Measurements from ENCODE around the gene NADSYN1. TPM values are rescaled to one million over a fixed set of nuclear protein-coding genes. Genes with fewer than 3 reads are reported as not detected.

Gene NADSYN1
- total RNA-seq, 1 donor from 2014 or later = 20.0 TPM

DNA sequence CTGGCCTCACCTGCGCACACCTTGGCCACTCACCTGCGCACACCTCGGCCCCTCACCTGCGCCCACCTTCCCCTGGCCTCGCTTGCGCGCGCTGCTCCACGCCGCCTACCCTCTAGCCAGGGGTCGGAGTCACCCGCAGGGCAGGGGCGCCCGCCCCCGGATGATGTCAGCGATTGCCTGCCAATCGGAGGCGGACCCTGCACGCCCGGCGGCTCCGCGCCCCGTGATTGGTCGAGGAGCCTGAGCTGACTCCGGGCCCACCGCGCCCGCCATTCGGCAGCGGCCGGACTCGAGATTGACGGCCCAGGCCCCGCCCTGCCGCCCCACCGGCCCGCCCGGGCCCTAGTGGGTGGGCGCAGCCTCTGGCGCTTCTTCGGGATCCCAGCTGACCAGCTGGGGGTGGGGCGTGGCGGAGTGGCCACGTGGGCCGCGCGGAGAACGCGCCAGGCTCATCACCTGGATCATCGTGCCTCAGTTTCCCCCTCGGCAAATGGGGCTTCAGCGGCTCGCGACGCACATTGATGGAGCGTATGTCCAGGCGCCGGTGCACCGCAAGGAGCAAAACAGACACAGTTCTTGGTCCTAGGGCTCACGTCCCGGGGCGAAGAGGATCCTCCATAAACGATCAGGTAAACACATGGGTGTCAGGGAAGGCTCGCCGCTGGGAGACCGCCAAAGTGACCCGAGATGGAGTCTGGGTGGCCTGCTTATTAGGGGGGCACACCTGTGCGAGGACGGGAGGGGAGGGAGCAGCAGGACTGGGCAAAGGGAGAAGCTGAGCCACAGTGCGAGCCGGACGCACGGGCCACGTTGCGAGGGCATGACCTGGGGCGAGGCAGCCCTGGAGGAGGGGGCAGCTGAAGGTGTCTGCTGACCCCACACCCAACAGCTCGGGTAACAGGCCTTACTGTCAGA lies 4.5 kb upstream of the NADSYN1 start, which contains the start of gene DHCR7:
DHCR7 (minus strand) TSS at position 137 of the 915 bp plus-strand sequence. CDS start 3,441 bp downstream, outside the sequence.
- FAIRE-seq = no peak
- peak; percentile 95 to 98 for DNase-seq (ENCODE audit: low spot score in 2 of 2)

DNA sequence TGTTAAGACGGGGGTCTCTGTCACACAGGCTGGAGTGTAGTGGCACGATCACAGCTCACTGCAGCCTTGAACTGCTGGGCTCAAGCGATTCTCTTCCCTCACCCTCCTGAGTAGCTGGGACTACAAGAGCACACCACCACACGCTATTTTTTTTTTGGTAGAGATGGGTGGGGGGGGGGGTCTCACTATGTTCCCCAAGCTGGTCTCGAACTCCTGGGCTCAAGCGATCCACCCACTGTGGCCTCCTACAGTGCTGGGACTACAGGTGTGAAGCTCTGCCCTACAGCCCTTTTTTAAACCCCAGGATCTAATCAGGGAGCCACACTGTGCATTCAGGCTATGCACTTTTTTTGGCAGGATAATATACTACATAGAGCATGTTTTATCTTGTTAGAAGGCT lies 3.4 kb upstream of the NADSYN1 start:
- FAIRE-seq = no peak
- no peak for DNase-seq (ENCODE audit: low spot score in 2 of 2)

DNA sequence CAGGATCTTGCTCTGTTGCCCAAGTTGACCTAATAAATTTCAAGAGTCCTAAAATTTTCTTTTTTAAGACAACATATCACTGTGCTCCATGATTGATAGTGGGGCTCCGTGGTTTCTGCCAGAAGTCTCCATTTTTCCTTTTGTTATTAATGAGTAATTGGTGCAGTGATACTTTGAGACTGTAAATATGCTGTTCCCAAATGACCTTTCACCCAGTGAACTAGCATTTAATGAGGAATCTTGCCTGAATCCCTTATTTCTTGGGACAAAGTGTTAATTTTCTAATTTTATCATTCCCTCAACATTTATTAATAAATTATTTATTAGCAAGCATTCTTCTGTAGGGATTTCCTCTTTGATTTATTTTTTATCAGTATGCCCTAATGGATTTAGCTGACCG lies 2.5 kb upstream of the NADSYN1 start:
- FAIRE-seq = no peak
- DNase-seq (ENCODE audit: low spot score in 2 of 2) = no peak

DNA sequence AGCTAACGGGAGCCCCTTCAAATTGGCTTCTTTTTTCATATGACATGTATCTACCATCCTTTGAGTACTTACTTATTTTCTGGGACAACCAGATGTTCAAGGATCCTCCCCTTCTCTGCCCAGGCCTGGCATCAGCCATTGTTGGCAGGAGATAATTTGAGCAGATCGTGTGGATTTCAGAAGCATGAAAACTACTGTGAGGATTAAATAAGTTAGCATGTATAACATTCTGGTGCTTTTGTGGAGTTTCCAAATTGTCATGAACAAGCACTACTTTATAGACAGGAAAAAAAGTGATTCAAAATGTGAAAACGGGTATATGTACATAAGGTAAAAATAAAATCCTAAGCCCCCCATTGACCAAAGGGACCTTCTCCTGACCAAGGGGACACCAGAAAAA lies 2.1 kb upstream of the NADSYN1 start:
- DNase-seq (ENCODE audit: low spot score in 2 of 2) (no peak), FAIRE-seq (no peak)

DNA sequence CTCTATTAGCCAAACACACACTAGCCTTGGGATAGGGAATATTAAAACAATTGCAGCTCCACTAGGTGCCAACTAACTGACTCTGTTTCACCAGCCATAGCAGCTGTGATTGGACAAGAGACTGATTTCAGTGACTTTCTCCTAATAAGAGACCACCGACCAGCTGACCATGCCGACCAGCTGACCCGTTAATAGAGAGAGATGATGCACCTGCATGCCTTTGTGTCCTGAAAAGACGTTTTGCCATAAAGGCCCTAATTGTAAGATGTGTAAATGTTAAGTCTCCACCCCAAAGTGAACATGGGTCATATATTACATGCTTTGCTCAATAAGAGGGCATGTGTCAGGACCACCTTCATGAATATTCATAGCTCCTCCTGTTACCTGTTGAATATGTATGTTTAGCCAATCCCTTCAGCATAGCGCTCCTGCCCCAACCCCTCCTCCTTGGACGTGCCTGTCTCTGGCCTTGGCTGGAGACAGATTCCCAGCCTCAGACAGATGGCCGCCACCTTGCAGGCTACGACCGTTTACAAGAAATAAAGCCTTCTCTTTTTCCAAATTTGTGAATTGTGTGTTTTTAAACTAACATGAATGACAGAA lies 1.3 kb upstream of the NADSYN1 start:
- DNase-seq (ENCODE audit: low spot score in 2 of 2) = no peak
- FAIRE-seq = no peak

DNA sequence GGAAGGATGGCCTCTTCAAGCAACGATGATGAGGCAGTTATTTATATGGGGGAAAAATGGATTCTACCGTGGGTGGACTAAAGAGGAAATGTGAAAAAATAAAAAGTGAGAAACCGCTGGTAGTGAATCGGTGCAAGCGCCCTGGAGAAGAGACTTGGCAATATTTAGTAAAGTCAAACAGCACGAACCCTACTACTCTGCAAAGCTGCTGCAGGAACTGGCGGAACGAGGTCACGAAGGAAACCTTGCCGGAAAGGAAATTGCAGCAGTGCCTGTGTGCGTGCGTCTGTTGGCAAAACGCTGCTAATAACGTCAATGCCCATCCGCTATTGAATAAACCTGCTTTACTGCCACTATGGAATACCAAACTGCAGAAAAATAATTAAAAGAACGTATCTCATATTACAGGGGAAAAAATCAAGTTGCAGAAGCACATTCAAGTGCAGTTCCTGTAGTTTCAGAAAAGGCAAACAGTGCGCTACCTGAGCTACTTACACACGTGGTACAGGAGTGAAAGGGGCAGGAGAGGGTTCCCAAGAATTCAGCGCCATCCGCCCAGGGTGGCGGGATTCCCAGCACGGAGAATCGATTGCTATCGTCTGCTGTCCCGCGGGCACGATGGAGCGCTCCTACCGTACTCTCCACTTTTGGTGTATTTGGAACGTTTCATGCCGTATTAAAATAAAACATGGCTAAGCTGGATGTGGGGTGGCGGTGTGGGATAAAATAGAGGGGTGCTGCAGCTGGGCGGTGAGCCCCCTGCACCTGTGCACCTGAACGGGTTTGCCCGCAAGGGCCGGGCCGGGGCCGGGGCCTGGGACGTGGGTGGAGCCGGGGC lies 585 bp upstream of the NADSYN1 start:
- FAIRE-seq (no peak), DNase-seq (ENCODE audit: low spot score in 2 of 2) (peak in 1 of 2 donors; percentile 48)

DNA sequence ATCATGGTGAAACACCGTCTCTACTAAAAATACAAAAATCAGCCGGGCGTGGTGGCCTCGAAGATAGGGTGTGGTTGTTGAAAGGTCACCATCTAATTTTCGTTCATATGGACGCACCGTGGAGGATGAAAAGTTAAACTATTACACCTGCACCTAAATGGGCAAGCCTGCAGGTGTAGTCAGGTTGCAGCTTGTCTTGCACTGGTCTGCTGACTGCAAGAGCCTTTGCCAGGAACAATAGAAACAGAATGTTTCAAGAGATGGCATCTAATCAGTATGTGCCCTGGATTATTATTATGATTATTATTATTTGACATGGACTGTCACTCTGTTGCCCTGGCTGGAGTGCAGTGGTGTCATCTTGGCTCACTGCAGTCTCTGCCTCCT lies 908 bp downstream of the NADSYN1 start:
- no peak for FAIRE-seq

DNA sequence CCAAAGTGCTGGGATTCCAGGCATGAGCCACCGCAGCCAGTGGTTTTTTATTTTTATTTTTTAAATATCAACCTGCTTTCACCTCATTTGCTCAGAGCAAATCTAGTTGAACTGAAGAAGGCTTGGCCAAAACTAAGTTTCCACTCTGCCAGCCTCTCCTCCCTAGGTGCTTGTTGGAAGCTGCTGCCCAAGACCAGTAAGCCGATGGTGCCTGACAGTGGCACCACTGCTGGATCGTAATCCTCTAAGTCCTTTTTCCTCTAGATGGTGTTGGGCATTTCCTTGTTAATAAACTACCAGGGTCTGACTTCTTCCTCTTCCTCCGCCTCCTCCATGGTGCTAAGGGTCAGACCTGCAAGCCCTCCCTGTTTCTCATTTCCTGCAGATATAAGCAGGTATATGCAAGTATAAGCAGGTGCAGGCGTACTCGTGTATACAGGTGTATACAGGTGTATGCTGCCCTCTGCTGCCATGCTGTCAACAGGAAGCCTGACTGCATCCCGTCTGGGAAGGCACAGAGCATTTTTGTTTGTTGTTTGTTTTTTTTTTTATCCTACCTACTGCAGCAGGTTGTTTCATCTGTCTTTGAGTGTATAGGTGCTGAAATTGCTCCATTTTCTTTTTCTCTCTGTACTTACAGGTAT lies 1.6 kb downstream of the NADSYN1 start:
- FAIRE-seq = no peak
- no peak for DNase-seq (ENCODE audit: low spot score in 2 of 2)

More for the DNA sequence above, 908 bp downstream of the NADSYN1 start:
- no peak for DNase-seq (ENCODE audit: low spot score in 2 of 2)

DNA sequence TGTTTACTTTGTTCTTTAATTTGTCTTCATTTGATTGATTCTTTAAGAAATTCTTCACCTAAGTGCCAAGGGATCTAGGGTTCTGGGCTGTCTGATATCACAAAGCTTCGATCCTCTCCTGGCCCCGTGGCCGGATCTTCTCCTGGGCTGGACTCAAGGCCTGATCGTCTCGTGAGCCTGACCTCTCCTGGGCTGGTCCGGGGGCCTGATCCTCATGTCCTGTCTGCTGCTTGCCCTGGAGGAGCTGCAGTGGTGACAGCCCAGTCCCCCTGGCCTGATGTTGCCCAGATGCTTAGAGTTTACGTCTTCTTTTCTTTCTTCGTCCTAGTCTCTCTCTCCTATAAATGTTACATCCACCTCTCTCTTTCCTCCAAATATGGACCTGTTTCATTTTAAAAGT lies 3.3 kb downstream of the NADSYN1 start:
- FAIRE-seq = no peak
- no peak for DNase-seq (ENCODE audit: low spot score in 2 of 2)

DNA sequence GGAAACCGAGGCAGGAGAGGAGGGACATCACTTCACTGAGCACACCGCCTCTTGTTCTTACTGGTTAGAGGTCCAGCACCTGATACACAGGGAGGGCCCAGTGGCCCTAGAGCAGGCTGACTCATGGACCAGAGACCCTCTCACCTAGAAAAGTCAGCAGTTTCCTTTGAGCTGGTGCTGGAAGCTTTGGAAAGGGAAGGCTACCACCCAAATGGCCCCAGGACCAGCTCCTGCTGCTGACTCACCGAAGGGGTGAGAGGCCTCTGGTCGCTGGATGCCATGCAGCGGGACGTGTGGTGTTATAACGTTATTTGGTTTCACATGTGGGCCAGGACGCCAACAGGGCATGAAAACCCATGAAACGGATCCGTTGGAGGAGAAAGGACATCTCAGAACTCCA lies 3.8 kb downstream of the NADSYN1 start:
- FAIRE-seq (no peak), DNase-seq (ENCODE audit: low spot score in 2 of 2) (no peak)

DNA sequence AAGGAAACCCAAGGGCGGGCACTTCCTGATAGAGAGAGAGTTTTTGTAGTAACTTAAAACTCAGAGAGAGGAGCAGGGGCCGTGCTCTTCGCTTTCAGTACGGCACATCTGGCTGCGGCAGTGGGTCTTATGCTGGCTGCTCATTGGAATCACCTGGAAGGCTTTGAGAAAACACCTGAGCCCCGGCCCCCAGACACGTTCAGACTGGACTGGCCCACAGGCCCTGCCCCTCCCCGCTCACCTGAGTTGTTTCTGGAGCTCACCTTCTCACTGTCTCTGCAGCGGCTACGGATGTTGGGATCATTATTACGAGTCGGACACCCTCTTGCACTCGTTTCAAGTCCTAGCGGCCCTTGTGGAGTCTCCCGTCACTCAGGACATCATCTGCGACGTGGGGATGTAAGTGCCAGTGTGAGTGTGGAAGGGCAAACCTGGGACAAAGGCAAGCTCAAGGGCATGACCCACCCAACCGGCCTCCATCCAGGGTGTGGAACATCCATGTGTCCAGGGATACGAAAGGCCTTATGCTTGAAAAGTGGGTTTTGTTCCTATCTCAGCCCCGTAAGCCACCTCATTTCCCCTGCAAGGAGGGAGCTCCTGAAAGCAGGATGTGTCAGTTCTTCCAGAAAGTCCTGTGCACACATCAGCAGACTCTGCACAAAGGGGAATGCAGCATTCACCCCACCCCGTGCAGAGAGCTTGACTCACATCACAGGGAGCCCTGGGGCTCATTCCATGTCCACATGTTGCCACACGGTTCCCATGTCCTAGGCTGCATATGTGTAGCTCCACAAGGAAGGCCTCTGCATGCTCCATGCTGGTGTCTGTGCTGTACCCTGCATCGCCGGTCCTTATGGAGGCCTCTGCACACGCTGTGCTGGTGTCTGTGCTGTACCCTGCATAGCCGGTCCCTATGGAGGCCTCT lies 5.4 kb downstream of the NADSYN1 start:
- no peak for FAIRE-seq

DNA sequence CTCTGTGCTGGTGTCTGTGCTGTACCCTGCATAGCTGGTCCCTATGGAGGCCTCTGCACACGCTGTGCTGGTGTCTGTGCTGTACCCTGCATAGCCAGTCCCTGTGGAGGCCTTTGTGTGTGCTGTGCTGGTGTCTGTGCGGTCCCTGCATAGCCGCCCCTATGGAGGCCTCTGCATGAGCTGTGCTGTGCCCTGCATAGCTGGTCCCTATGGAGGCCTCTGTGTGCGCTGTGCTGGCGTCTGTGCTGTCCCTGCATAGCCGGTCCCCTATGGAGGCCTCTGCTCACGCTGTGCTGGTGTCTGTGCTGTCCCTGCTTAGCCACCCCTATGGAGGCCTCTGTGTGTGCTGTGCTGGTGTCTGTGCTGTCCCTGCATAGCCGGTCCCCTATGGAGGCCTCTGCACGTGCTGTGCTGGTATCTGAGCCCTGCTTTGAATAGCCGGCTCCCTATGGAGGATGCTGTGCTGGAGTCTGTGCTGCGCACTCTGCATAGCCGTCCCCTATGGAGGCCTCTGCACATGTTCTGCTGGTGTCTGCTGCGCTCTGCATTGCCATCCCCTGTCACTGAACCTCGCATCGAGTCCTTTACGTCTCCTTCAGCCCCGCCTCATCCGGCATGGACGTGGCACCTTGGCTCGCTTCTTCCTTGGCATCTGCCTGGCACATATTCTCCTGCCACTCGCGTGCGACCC lies 6.2 kb downstream of the NADSYN1 start:
- DNase-seq (ENCODE audit: low spot score in 2 of 2) = no peak
- no peak for FAIRE-seq

More for the DNA sequence above, 5.4 kb downstream of the NADSYN1 start:
- DNase-seq (ENCODE audit: low spot score in 2 of 2) = no peak

DNA sequence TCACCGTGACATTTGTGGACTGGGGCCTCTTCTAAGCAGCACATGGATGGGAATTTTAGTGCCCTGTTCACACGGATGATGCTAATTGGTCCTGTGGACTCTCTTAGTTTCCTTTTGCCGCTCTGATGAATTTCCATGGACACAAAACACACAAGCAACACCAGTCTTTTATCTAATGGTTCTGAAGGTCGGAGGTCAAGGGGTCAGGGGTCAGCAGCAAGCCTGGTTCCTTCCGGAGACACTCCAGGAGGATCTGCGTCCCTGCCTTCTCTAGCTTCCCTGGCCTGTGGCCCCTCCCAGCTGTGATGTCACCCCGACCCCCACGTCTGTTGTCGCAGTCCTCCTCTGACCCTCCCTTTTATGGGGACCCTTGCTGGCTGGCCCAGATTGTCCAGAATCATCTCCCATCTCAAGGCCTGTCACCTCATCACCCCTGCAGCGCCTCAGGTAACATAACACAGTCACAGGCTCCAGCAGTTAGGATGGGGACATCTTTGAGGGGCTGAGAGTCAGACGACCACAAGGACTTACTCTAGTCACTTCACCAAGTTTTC lies 6.8 kb downstream of the NADSYN1 start:
- DNase-seq (ENCODE audit: low spot score in 2 of 2) (no peak), FAIRE-seq (no peak)

DNA sequence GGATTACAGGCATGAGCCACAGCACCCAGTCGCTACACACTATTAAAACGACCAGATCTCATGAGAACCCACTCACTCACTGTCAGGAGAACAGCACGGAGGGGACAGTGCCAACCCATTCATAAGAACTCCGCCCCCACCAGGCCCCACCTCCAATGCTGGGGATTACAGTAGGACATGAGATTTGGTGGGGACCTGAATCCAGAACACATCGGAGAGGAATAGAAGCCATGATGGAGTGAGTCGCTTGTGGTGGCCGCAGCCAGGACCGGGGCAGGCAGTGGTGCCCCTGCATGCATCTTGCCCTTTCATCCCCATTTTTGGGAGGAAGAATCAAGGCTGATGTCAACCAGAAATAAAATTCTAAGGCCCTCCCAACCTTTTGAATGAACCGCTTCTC lies 8.7 kb downstream of the NADSYN1 start:
- DNase-seq (ENCODE audit: low spot score in 2 of 2) = no peak
- FAIRE-seq = no peak

DNA sequence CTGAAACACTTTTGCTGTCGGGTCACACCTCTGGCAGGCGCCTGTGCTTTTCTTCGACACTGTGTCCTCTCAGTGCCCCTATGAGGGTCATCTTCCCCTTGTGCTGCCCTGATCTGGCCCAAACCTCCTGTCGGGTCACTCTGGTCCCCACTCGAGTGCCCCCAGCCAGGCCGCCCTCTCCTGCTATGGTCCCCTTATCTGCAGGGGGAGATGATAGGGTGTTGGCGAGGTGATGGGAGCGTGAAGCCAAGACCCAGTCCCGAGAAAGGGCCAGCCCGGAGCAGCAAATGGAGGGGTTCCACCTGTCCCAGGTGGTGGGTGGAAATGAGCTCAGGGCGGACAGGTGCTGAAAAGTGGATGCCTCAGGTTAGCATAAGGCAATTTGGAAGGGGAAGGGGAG lies 9.7 kb downstream of the NADSYN1 start:
- FAIRE-seq (no peak), DNase-seq (ENCODE audit: low spot score in 2 of 2) (no peak)

DNA sequence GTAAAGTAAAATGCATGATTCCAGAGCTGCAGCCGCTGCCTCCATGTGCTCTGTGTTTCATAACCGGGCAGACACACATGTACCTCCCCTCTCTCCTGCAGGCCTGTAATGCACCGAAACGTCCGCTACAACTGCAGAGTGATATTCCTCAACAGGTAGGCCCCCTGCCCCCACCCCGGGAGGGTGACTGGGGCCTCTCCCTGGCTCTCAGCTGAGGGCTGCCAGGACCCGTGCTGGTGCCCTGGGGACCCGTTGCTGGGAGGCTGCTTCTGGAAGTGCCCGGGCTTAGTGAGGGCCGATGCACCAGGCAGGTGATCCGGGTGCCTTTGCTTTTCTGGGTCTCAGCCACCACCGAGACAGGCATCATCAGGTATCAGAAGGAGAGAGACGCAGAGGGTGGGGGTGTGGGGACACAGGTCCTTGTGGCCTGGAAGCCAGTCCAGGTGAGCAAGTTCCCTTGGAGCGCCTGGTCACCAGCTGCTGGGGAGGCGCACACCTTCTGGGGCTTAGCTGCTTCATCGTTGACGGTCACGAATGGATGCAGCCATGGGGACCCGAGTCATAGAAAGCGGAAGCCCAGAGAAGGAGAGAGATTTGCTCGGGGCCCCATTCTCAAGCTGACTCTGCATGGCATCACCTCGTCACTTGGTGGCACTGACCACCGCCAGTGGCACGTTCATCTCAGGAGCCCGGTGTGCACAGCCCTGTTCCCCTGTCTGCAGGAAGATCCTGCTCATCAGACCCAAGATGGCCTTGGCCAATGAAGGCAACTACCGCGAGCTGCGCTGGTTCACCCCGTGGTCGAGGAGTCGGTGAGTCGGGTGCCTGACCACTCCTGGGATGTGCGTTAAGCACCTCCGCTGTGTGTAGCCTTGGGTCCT lies 10.6 kb downstream of the NADSYN1 start:
- no peak for FAIRE-seq
- DNase-seq (ENCODE audit: low spot score in 2 of 2) = no peak

DNA sequence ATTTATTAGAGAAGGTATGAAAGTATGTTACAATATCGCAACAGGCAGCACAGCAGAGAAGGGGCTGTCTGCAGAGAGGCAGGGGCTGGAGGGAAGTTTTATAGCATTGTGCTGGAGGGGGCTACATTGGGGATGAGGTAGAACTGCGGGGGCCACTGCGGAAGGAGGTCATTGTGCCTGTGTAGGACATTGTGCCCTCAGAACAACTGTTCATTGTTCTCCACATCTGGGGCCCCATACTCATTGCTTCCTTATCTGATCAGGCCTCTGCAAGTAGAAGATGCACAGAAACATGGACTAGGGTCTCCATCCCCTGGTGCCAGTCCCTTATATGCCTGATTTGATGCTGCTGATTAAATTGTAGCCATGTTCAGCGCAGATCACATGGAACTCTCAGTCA lies 12.1 kb downstream of the NADSYN1 start:
- DNase-seq (ENCODE audit: low spot score in 2 of 2) (no peak), FAIRE-seq (no peak)

DNA sequence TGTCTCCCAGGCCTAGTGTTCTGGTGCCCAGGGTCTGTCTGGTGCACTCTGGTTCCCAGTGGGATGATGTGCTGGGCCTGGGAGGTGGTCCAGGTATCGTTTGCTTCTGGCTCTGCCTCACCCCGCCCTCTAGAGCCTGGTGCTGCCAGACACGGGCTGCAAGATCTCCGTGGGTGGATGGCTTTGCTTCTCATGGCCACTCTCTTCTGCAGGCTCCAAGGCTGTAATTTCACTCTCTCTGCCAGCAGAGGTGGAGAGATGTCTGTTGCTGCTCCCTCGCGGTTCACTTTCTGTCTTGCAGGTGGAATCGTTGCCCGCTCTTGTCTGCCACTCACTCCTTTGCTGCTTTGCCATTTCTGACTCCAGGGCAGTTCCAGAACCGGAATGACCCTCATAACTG lies 13.4 kb downstream of the NADSYN1 start:
- FAIRE-seq (no peak), DNase-seq (ENCODE audit: low spot score in 2 of 2) (no peak)

Data from frontal cortex (tissue), 4 donors.